Medulla oblongata (tissue), 1 donor: Measurements from ENCODE around the gene SRPRB.

Experiments
- DNase-seq: peaks from one replicate; pipeline ENCODE4 v3.0.0-alpha.2; 2015; ENCODE audit errors: extremely low spot score

SRPRB gene

GRCh38 chr3:133865136-133865855, 59.7 kb downstream of the SRPRB start:
- DNase-seq = no peak

- no peak for DNase-seq
Observed at GRCh38 chr3:133866141-133866540, 60.5 kb downstream of the SRPRB start.

- DNase-seq = no peak
Observed at GRCh38 chr3:133868186-133868585, 62.6 kb downstream of the SRPRB start.

- DNase-seq = peak; percentile 35
Observed at GRCh38 chr3:133868758-133869475, 63.3 kb downstream of the SRPRB start.

- no peak for DNase-seq
Observed at GRCh38 chr3:133869586-133869985, 64.0 kb downstream of the SRPRB start.

- DNase-seq = no peak
Observed at GRCh38 chr3:133870822-133871221, 65.2 kb downstream of the SRPRB start.
